GM21717 (cell line): ENCODE measurements around the gene THOP1.

Source experiments
- ATAC-seq: cut with Tn5 transposase; IDR thresholded peaks from one replicate; pipeline ENCODE4 v1.9.1; 2021; ENCODE audit warnings: mild to moderate bottlenecking, moderate library complexity; ENCODE audit not compliant: unreplicated experiment

THOP1 gene

GRCh38 chr19:2850256-2850925 lies 65.1 kb downstream of the THOP1 start:
- ATAC-seq: no peak

- ATAC-seq: no peak
Measured at GRCh38 chr19:2852598-2852997, 67.3 kb downstream of the THOP1 start.

- ATAC-seq: no peak
Measured at GRCh38 chr19:2853015-2853606, 67.8 kb downstream of the THOP1 start.

GRCh38 chr19:2854849-2855248 lies 69.5 kb downstream of the THOP1 start:
- ATAC-seq: no peak

GRCh38 chr19:2856457-2857050 lies 71.3 kb downstream of the THOP1 start:
- no peak for ATAC-seq

- ATAC-seq: no peak
Measured at GRCh38 chr19:2858864-2859263, 73.6 kb downstream of the THOP1 start.

- ATAC-seq: no peak
Measured at GRCh38 chr19:2863816-2864215, 78.5 kb downstream of the THOP1 start.
